Activated T-cell treated with anti-CD3 and anti-CD28 coated beads, Interleukin-2, amount 50 U/mL, for 24 hours (primary cell): Measurements from ENCODE around the gene REST.
A peak's percentile ranks its signal among the peaks of the same experiment; 100 is the strongest.

Experiments used
- DNase-seq: peaks from one replicate; pipeline ENCODE4 v3.0.0-alpha.2; 2020
- H3K27ac Mint-ChIP-seq: 2 replicates; pipeline ENCODE4 v1.8.0; 2020; ENCODE audit warnings: mild to moderate bottlenecking, mixed read lengths
- H3K27me3 Mint-ChIP-seq: 2 replicates; pipeline ENCODE4 v1.8.0; 2020; ENCODE audit warnings: mixed read lengths
- H3K36me3 Mint-ChIP-seq: 2 replicates; pipeline ENCODE4 v1.8.0; 2020; ENCODE audit warnings: low read depth, mixed read lengths
- H3K4me1 Mint-ChIP-seq: 2 replicates; pipeline ENCODE4 v1.8.0; 2020; ENCODE audit warnings: low read depth, mixed read lengths
- H3K4me3 Mint-ChIP-seq: 2 replicates; pipeline ENCODE4 v1.8.0; 2020; ENCODE audit warnings: mild to moderate bottlenecking, moderate library complexity, mixed read lengths
- H3K9me3 Mint-ChIP-seq: 2 replicates; pipeline ENCODE4 v1.8.0; 2020; ENCODE audit warnings: mixed read lengths

The REST gene

GRCh38 chr4:56978750-56979303 is 71.1 kb downstream of the REST start, which contains the start of gene POLR2B:
Gene POLR2B, plus strand, starts transcription at chr4:56978896. Its CDS starts 90 bp downstream, at chr4:56978986.
- Mint-ChIP-seq H3K27ac (peak within 1 kb of the TSS; percentile 100), H3K4me3 (peak within 1 kb of the TSS; percentile 99), H3K9me3 (peaks cover under 1% of the 10 kb centered on the region), H3K4me1 (peaks cover 49% of the 10 kb centered on the region), H3K36me3 (peaks cover 86% of the 10 kb centered on the region), H3K27me3 (no peaks in the 10 kb centered on the region)
- peak; percentile 89 for DNase-seq

DNA sequence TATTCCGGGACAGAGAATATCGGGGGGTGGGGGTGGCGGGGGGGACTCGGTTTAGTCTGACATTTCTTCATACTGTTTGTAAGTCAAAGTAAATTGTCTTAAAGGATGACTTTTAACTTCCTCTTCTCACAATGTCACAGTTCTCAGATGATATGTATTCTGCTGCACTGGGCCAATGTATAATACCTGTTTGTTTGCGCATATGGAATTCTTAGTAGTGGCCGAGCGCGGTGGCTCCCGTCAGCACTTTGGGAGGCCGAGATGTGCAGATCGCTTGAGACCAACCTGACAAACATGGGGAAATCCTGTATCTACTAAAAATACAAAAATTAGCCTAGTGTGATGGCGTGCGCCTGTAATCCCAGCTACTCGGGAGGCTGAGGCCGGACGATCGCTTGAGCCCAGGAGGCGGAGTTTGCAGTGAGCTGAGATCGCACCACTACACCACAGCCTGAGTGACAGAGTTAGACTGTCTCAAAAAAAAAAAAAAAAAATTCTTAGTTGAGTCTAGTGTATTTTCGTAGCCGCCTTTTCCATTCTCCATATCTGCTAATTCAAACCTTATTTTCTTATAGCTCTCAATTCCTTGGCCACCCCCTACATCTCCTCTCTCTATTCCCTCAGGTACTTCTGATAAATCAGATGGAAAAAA is 71.8 kb downstream of the REST start:
- H3K9me3 Mint-ChIP-seq: no peaks in the 10 kb centered on the region
- peak overlapping the region; percentile 100 for H3K27ac Mint-ChIP-seq
- H3K36me3 Mint-ChIP-seq: peaks cover 85% of the 10 kb centered on the region
- no peaks in the 10 kb centered on the region for H3K27me3 Mint-ChIP-seq
- DNase-seq: peak; percentile 54
- peak overlapping the region; percentile 99 for H3K4me3 Mint-ChIP-seq
- H3K4me1 Mint-ChIP-seq: peaks cover 51% of the 10 kb centered on the region

DNA sequence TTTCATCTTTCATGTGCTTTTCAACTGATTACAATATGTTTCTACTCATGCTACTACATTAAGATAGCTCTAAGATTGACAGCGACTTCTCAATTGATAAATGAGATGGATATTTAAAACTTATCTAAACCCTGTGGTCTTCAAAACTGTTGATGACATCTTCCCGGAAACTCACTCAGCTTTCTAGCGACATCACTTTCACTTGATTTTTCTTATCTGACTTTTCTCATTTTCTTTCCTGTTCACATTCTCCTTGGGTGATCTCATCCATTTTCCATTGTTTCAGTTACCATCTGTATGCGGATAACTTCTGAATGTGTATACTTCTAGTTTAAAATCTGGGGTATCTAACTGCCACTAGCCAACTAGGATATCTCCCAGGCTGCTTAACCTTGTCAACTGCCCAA is 74.1 kb downstream of the REST start:
- peaks cover 84% of the 10 kb centered on the region for H3K36me3 Mint-ChIP-seq
- no peaks in the 10 kb centered on the region for H3K27me3 Mint-ChIP-seq
- peak overlapping the region; percentile 99 for H3K4me3 Mint-ChIP-seq
- H3K9me3 Mint-ChIP-seq: no peaks in the 10 kb centered on the region
- peaks cover 53% of the 10 kb centered on the region for H3K4me1 Mint-ChIP-seq
- peak overlapping the region; percentile 100 for H3K27ac Mint-ChIP-seq
- DNase-seq: no peak

DNA sequence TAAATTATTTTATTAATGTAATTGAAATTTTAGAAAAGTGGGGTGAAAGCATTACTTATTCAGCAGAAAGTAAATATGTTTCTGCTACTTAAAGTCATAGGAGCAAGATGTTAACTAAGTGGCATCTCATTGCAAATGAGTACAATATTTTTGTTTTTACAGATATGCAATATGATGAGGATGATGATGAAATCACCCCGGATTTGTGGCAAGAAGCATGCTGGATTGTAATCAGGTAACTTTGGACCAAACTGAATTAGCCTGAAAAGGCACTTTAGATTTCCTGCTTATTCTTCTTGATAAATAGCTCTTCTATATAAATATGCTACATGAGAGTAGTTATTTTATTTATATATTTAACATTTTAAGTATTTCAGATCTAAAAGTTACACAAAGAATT is 78.5 kb downstream of the REST start:
- Mint-ChIP-seq H3K9me3 (no peaks in the 10 kb centered on the region), H3K4me1 (peaks cover 67% of the 10 kb centered on the region), H3K4me3 (no peak overlapping the region), H3K27me3 (no peaks in the 10 kb centered on the region), H3K27ac (no peak overlapping the region), H3K36me3 (peaks cover 91% of the 10 kb centered on the region)
- DNase-seq: no peak

DNA sequence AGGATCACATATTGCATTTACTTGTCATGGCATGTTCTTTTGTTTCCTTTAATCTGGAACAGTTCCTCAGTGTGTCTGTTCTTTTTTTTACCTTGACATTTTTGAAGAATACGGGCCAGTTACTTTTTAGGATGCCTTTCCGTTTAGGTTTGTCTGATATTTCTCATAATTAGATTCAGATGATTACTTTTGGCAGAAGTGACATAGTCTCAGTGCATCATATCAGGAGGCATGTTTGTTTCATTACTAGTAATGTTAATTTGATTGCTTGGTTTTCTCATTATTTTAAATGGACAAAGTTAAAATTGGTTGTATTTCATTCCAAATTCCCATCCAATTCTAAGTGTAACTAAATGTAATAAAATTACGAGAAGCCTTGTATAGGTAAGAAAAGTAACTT is 79.3 kb downstream of the REST start:
- Mint-ChIP-seq H3K36me3 (peaks cover 91% of the 10 kb centered on the region), H3K4me1 (peaks cover 67% of the 10 kb centered on the region), H3K4me3 (no peak overlapping the region), H3K27ac (no peak overlapping the region), H3K27me3 (no peaks in the 10 kb centered on the region), H3K9me3 (no peaks in the 10 kb centered on the region)
- DNase-seq: no peak

DNA sequence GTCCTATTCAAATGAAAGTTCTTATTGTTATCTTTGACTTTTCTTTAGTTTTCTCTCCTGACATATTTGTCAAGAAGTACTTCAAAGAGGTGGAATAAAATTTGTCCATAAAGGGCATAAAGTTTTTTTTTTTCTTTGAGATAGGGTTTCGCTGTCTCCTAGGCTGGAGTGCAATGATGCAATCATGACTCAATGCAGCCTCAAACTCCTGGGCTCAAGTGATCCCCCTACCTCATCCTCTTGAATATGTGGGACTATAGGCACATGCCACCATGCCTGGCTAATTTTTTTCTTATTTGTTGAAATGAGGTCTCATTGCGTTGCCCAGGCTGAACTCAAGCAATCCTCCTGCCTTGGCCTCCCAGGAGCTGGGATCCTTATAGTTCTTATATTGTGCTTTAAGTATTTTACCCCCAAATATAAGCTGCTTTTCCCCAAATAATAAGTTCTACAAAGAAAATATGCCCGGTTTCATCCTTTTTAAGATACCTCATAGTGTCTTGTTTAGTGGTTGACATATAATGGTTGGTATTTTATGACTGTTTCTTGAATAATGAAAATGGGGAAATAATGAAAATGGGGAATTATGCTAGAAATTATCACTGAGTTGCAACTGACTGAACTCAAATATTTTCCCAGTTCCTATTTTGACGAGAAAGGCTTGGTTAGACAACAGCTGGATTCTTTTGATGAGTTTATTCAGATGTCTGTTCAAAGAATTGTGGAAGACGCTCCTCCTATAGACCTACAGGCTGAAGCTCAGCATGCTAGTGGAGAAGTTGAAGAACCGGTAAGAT is 82.6 kb downstream of the REST start:
- no peak for DNase-seq
- Mint-ChIP-seq H3K9me3 (no peaks in the 10 kb centered on the region), H3K27me3 (no peaks in the 10 kb centered on the region), H3K36me3 (peaks cover 97% of the 10 kb centered on the region), H3K4me3 (no peak overlapping the region), H3K27ac (peak overlapping the region; percentile 48), H3K4me1 (peaks cover 45% of the 10 kb centered on the region)

- H3K9me3 Mint-ChIP-seq: no peaks in the 10 kb centered on the region
- DNase-seq: no peak
- H3K4me3 Mint-ChIP-seq: no peak overlapping the region
- H3K27me3 Mint-ChIP-seq: no peaks in the 10 kb centered on the region
- peaks cover 95% of the 10 kb centered on the region for H3K36me3 Mint-ChIP-seq
- peak overlapping the region; percentile 58 for H3K27ac Mint-ChIP-seq
- H3K4me1 Mint-ChIP-seq: peaks cover 24% of the 10 kb centered on the region
Measured at GRCh38 chr4:56995525-56995924, 87.8 kb downstream of the REST start.

DNA sequence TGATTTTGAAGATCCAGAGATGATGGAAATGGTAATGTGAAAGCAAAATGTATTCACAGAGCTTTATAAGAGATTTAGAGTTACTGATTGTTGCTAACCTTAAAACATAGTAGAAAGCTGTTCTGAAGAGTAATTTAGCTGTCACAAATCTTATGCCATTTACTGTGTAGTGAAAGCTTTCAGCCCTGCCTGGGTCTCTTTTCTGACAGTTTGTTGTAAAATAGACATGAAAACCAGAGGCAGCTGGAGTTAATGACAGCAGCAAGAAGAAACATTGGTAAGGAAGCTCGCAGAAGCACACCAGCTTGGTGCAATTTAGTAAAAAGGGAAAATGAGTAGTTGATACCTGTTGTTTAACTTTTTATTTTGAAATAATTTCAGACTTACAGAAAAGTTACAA is 92.1 kb downstream of the REST start:
- no peak for DNase-seq
- H3K4me1 Mint-ChIP-seq: peaks cover 8% of the 10 kb centered on the region
- no peak overlapping the region for H3K4me3 Mint-ChIP-seq
- H3K27ac Mint-ChIP-seq: no peak overlapping the region
- peaks cover 94% of the 10 kb centered on the region for H3K36me3 Mint-ChIP-seq
- no peaks in the 10 kb centered on the region for H3K27me3 Mint-ChIP-seq
- no peaks in the 10 kb centered on the region for H3K9me3 Mint-ChIP-seq

GRCh38 chr4:57013543-57014120 is 105.9 kb downstream of the REST start:
- no peak overlapping the region for H3K4me3 Mint-ChIP-seq
- no peaks in the 10 kb centered on the region for H3K9me3 Mint-ChIP-seq
- no peaks in the 10 kb centered on the region for H3K4me1 Mint-ChIP-seq
- H3K36me3 Mint-ChIP-seq: peaks cover 85% of the 10 kb centered on the region
- no peaks in the 10 kb centered on the region for H3K27me3 Mint-ChIP-seq
- peak overlapping the region; percentile 38 for H3K27ac Mint-ChIP-seq
- DNase-seq: no peak
